Neutrophil (primary cell): ENCODE results near the gene DNTTIP2.

Experiments
- H3K27ac ChIP-seq: fragments of 200-600 bp; sonication (generic); 2 replicates; pipeline ENCODE4 v1.5.1; 2016; ENCODE audit warnings: mild to moderate bottlenecking, moderate library complexity
- H3K27me3 ChIP-seq: fragments of 200-600 bp; sonication (generic); 2 replicates; pipeline ENCODE4 v1.6.0; 2016; ENCODE audit warnings: mild to moderate bottlenecking
- H3K36me3 ChIP-seq: fragments of 200-600 bp; sonication (generic); 2 replicates; pipeline ENCODE4 v1.5.1; 2017
- H3K4me1 ChIP-seq, 2 experiments: fragments of 200-600 bp in 1 of 2; sonication (generic) in 1 of 2; 1 replicate in 1 of 2; 2 replicates in 1 of 2; pipeline versions ENCODE4 v1.5.1 to v1.6.1; 2013 to 2016; ENCODE audit warnings: low read depth in 1 of 2, low read length in 1 of 2, mild to moderate bottlenecking in 1 of 2, moderate library complexity in 1 of 2; ENCODE audit not compliant: control insufficient read depth in 1 of 2, insufficient read depth in 1 of 2
- H3K4me3 ChIP-seq, 2 experiments: fragments of 200-600 bp in 1 of 2; sonication (generic) in 1 of 2; 1 replicate in 1 of 2; 2 replicates in 1 of 2; pipeline ENCODE4 v1.5.1; 2013 to 2016; ENCODE audit warnings: low read depth in 1 of 2, low read length in 1 of 2, mild to moderate bottlenecking in 1 of 2, moderate library complexity in 1 of 2
- H3K9me3 ChIP-seq: fragments of 200-600 bp; sonication (generic); 2 replicates; pipeline ENCODE4 v1.5.1; 2016
- CTCF ChIP-seq: fragments of 200-600 bp; sonication (generic); IDR thresholded peaks from 2 replicates; pipeline ENCODE4 v1.5.1; 2016; ENCODE audit warnings: antibody characterized with exemption

Gene DNTTIP2

GRCh38 chr1:93844262-93845045, 34.6 kb downstream of the DNTTIP2 start:
- Histone ChIP-seq H3K36me3 (no peaks in the 10 kb centered on the region), H3K27ac (no peak overlapping the region), H3K4me3 (no peak overlapping the region), H3K27me3 (peaks cover 50% of the 10 kb centered on the region), H3K9me3 (no peaks in the 10 kb centered on the region), H3K4me1 (peaks cover 21 to 24% of the 10 kb centered on the region in 2 experiments)
- no peak for TF ChIP-seq CTCF

- Histone ChIP-seq H3K36me3 (no peaks in the 10 kb centered on the region), H3K4me3 (no peak overlapping the region), H3K27ac (no peak overlapping the region), H3K9me3 (no peaks in the 10 kb centered on the region), H3K27me3 (peaks cover 36% of the 10 kb centered on the region), H3K4me1 (peaks cover 17 to 21% of the 10 kb centered on the region in 2 experiments)
- TF ChIP-seq CTCF = no peak
Measured at GRCh38 chr1:93842750-93843500, 36.1 kb downstream of the DNTTIP2 start.

- Histone ChIP-seq H3K27ac (no peak overlapping the region), H3K27me3 (peaks cover 27% of the 10 kb centered on the region), H3K4me1 (peaks cover 13% of the 10 kb centered on the region in 2 experiments), H3K9me3 (no peaks in the 10 kb centered on the region), H3K36me3 (no peaks in the 10 kb centered on the region), H3K4me3 (no peak overlapping the region)
- TF ChIP-seq CTCF = no peak
Measured at GRCh38 chr1:93841771-93842170, 37.2 kb downstream of the DNTTIP2 start.

GRCh38 chr1:93840956-93841482, 38.0 kb downstream of the DNTTIP2 start:
- peaks cover 5 to 6% of the 10 kb centered on the region in 2 experiments for H3K4me1 ChIP-seq

GRCh38 chr1:93839753-93840152, 39.3 kb downstream of the DNTTIP2 start:
- Histone ChIP-seq H3K36me3 (no peaks in the 10 kb centered on the region), H3K4me3 (no peak overlapping the region), H3K27me3 (peaks cover 8% of the 10 kb centered on the region), H3K27ac (no peak overlapping the region), H3K9me3 (no peaks in the 10 kb centered on the region), H3K4me1 (no peaks in the 10 kb centered on the region)
- no peak for TF ChIP-seq CTCF

More at GRCh38 chr1:93840956-93841482, 38.0 kb downstream of the DNTTIP2 start:
- H3K27ac ChIP-seq = no peak overlapping the region
- H3K36me3 ChIP-seq = no peaks in the 10 kb centered on the region
- H3K9me3 ChIP-seq = no peaks in the 10 kb centered on the region
- peaks cover 19% of the 10 kb centered on the region for H3K27me3 ChIP-seq
- TF ChIP-seq CTCF = no peak
- H3K4me3 ChIP-seq = no peak overlapping the region
